HepG2 (cell line): ENCODE data around the gene ZBP1.

ENCODE experiments used
- ZFYVE20 ChIP-seq: sonication (generic); formaldehyde crosslinking; IDR thresholded peaks from 2 replicates; pipeline ENCODE4 v1.8.0; 2023; ENCODE audit warnings: low read depth, mild to moderate bottlenecking, moderate library complexity, missing genetic modification reagents, borderline replicate concordance
- TF ChIP-seq, protein P1 (sequence below): sonication (generic); formaldehyde crosslinking; IDR thresholded peaks from 2 replicates; pipeline ENCODE4 v1.5.0; 2020; ENCODE audit warnings: mild to moderate bottlenecking, missing genetic modification reagents, moderate library complexity

DNA sequence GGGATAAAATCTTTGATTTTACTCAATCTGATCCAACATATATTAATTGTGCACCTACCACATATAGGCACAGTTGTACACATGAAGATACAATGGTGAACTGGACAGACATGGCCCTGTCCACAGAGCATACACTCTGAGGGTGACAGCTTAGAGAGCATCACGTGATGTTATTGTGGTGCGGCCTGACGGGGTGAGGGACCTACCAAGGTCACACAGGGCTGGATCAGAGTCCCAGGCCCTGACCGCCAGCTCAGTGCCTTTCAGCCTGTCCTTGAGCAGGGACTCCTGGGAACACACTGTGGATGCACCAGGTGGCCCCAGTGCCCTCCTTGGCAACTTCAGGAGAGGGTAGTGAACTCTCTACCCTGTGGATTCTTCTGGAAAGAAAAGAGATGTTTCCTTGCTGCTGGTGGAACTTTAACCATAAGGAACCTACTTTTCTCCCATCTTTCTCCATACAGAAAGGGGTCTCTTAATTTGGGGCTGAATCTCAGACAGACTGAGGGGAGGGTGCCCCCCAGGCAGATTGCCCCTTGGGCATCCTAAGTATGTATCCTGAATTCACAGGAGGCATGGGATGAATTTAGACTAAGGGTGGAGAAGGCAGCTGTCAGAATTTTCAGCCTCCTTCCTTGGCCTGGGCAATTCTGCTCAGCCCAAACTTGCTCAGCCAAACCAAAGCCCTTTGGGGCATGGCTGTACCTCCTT, 32.8 kb downstream of the ZBP1 start:
- TF ChIP-seq, protein P1, sequence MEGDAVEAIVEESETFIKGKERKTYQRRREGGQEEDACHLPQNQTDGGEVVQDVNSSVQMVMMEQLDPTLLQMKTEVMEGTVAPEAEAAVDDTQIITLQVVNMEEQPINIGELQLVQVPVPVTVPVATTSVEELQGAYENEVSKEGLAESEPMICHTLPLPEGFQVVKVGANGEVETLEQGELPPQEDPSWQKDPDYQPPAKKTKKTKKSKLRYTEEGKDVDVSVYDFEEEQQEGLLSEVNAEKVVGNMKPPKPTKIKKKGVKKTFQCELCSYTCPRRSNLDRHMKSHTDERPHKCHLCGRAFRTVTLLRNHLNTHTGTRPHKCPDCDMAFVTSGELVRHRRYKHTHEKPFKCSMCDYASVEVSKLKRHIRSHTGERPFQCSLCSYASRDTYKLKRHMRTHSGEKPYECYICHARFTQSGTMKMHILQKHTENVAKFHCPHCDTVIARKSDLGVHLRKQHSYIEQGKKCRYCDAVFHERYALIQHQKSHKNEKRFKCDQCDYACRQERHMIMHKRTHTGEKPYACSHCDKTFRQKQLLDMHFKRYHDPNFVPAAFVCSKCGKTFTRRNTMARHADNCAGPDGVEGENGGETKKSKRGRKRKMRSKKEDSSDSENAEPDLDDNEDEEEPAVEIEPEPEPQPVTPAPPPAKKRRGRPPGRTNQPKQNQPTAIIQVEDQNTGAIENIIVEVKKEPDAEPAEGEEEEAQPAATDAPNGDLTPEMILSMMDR (CRISPR knock-in tag): peak; percentile 48
- no peak for TF ChIP-seq ZFYVE20
